Uterus (tissue), 2 donors: ENCODE measurements around the gene AMDHD1.

Experiments used
- POLR2A ChIP-seq, 2 donors: fragments of 450-650 bp; IDR thresholded peaks; one replicate each; pipeline ENCODE4 v1.6.1; 2016; ENCODE audit warnings: antibody characterized with exemption in 2 of 2, mild to moderate bottlenecking in 1 of 2, moderate library complexity in 1 of 2
- TF ChIP-seq, protein P1 (sequence below), 4 experiments: fragments of 200-600 bp in 2 of 4; fragments of 450-650 bp in 2 of 4; sonication (generic) in 2 of 4; IDR thresholded peaks; one replicate each; pipeline ENCODE4 v1.5.1; 2016 to 2019; ENCODE audit warnings: antibody characterized with exemption in 4 of 4, mild to moderate bottlenecking in 2 of 4, moderate library complexity in 1 of 4

GRCh38 chr12:95962222-95962621, 19.1 kb downstream of the AMDHD1 start:
- TF ChIP-seq, protein P1, sequence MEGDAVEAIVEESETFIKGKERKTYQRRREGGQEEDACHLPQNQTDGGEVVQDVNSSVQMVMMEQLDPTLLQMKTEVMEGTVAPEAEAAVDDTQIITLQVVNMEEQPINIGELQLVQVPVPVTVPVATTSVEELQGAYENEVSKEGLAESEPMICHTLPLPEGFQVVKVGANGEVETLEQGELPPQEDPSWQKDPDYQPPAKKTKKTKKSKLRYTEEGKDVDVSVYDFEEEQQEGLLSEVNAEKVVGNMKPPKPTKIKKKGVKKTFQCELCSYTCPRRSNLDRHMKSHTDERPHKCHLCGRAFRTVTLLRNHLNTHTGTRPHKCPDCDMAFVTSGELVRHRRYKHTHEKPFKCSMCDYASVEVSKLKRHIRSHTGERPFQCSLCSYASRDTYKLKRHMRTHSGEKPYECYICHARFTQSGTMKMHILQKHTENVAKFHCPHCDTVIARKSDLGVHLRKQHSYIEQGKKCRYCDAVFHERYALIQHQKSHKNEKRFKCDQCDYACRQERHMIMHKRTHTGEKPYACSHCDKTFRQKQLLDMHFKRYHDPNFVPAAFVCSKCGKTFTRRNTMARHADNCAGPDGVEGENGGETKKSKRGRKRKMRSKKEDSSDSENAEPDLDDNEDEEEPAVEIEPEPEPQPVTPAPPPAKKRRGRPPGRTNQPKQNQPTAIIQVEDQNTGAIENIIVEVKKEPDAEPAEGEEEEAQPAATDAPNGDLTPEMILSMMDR (IDR thresholded peaks at IDR 0.05), result no peak
- no peak for TF ChIP-seq POLR2A (IDR thresholded peaks at IDR 0.05)
